HTR-8/SVneo (cell line): ENCODE results near the gene CH25H.

ENCODE experiments used
- DNase-seq: peaks from one replicate; pipeline ENCODE4 v3.0.0; 2011; ENCODE audit warnings: low spot score, mixed read lengths; ENCODE audit not compliant: insufficient read length
- FAIRE-seq: peaks from 2 replicates; lab custom pipeline; 2011; peaks lifted over from hg19 to GRCh38; lab: Jason Lieb, UNC

Gene CH25H

GRCh38 chr10:89162596-89162995, 44.5 kb downstream of the CH25H start:
- DNase-seq (no peak), FAIRE-seq (no peak)

GRCh38 chr10:89160339-89160738, 46.8 kb downstream of the CH25H start:
- DNase-seq (no peak), FAIRE-seq (no peak)

- no peak for FAIRE-seq
- no peak for DNase-seq
These were observed 47.4 kb downstream of the CH25H start for GRCh38 chr10:89159761-89160160.

- no peak for FAIRE-seq
- no peak for DNase-seq
These were observed 47.8 kb downstream of the CH25H start for GRCh38 chr10:89159316-89159715.

- no peak for DNase-seq
- FAIRE-seq: no peak
These were observed 48.7 kb downstream of the CH25H start for GRCh38 chr10:89158446-89158845.

- no peak for DNase-seq
- FAIRE-seq: no peak
These were observed 50.8 kb downstream of the CH25H start for GRCh38 chr10:89156161-89156835.
